KMS-11 (cell line): Measurements from ENCODE around the gene ABHD14A.
A peak's percentile ranks its signal among the peaks of the same experiment; 100 is the strongest.

ENCODE experiments used
- H2AFZ ChIP-seq: fragments of 200-600 bp; sonication (generic); 2 replicates; pipeline ENCODE4 v1.6.1; 2016; ENCODE audit warnings: antibody characterized with exemption, mixed run types, low read depth
- H3K27ac ChIP-seq: fragments of 200-600 bp; sonication (generic); 2 replicates; pipeline ENCODE4 v1.6.1; 2016; ENCODE audit warnings: mild to moderate bottlenecking, mixed run types
- H3K27me3 ChIP-seq: fragments of 200-600 bp; sonication (generic); 2 replicates; pipeline ENCODE4 v1.6.1; 2017; ENCODE audit warnings: mild to moderate bottlenecking, low read depth, mixed run types, moderate library complexity; ENCODE audit not compliant: insufficient read depth
- H3K36me3 ChIP-seq: fragments of 200-600 bp; sonication (generic); 2 replicates; pipeline ENCODE4 v1.6.1; 2017; ENCODE audit warnings: mild to moderate bottlenecking, mixed run types; ENCODE audit not compliant: insufficient read depth
- H3K4me1 ChIP-seq: fragments of 200-600 bp; sonication (generic); 2 replicates; pipeline ENCODE4 v1.6.1; 2016; ENCODE audit warnings: mild to moderate bottlenecking, low read depth, mixed run types; ENCODE audit not compliant: poor library complexity, severe bottlenecking
- H3K4me2 ChIP-seq: fragments of 200-600 bp; sonication (generic); 2 replicates; pipeline ENCODE4 v1.7.0; 2016; ENCODE audit warnings: mild to moderate bottlenecking, mixed run types
- H3K4me3 ChIP-seq: fragments of 200-600 bp; sonication (generic); IDR thresholded peaks from 2 replicates; pipeline ENCODE4 v1.6.1; 2017; ENCODE audit warnings: low read depth, low read length, mixed read lengths; ENCODE audit not compliant: insufficient read depth
- H3K79me2 ChIP-seq: fragments of 200-600 bp; sonication (generic); 2 replicates; pipeline ENCODE4 v1.6.1; 2016; ENCODE audit warnings: low read depth, mixed run types; ENCODE audit not compliant: insufficient read depth
- H3K9ac ChIP-seq: fragments of 200-600 bp; sonication (generic); 2 replicates; pipeline ENCODE4 v1.6.1; 2016; ENCODE audit warnings: mild to moderate bottlenecking, mixed run types
- H4K20me1 ChIP-seq: fragments of 200-600 bp; sonication (generic); 2 replicates; pipeline ENCODE4 v1.6.1; 2016; ENCODE audit warnings: mild to moderate bottlenecking, mixed run types; ENCODE audit not compliant: insufficient read depth
- CTCF ChIP-seq: fragments of 200-600 bp; sonication (generic); conservative IDR thresholded peaks from 2 replicates; pipeline ENCODE4 v1.6.1; 2017; ENCODE audit warnings: low read depth, mild to moderate bottlenecking, antibody characterized with exemption, low read length, moderate library complexity, mixed read lengths

Gene ABHD14A

GRCh38 chr3:51937014-51937413, 37.9 kb upstream of the ABHD14A start:
- Histone ChIP-seq H3K36me3 (no peaks in the 10 kb centered on the region), H3K4me3 (no peak overlapping the region), H3K4me2 (no peak overlapping the region), H4K20me1 (no peaks in the 10 kb centered on the region), H3K27me3 (no peaks in the 10 kb centered on the region), H3K9ac (no peak overlapping the region), H2AFZ (no peak overlapping the region), H3K79me2 (peaks cover 23% of the 10 kb centered on the region), H3K27ac (no peak overlapping the region), H3K4me1 (peaks cover 4% of the 10 kb centered on the region)
- TF ChIP-seq CTCF, result no peak

- Histone ChIP-seq H3K27me3 (no peaks in the 10 kb centered on the region), H4K20me1 (no peaks in the 10 kb centered on the region), H3K9ac (no peak overlapping the region), H3K4me1 (peaks cover 4% of the 10 kb centered on the region), H2AFZ (no peak overlapping the region), H3K27ac (no peak overlapping the region), H3K36me3 (no peaks in the 10 kb centered on the region), H3K4me3 (no peak overlapping the region), H3K79me2 (peaks cover 23% of the 10 kb centered on the region), H3K4me2 (no peak overlapping the region)
- TF ChIP-seq CTCF, result no peak
Measured at GRCh38 chr3:51937611-51938450, 37.0 kb upstream of the ABHD14A start.

DNA sequence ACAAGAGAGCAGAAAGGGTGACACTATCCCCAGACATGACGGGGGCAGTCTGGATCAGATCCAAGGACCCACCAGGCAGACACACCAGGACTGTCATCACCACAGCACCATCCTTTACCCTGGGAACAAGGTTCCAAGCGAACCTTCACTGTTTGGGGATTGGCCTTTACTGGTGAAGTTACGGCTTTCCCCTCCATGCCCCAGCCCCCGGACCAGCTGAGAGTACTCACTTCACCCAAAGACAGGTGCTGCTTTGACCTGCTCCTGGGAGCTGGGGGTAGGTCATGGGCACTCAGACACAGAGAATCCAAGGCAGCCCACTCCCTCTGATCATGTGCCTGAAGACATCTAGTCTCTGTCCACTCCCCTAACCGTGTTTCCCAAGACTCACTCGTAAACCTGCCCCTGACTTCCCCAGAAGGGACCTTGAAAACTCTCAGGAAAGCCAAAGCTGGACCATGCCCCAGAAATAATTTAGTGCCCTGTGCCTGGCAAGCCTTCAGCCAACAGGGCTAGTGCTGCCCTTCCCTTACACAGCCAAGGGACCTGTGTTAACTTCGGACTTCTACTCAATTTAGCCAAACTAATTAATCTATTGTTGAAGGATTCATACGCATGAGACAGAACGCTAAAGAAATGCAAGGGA, 36.0 kb upstream of the ABHD14A start:
- Histone ChIP-seq H3K27me3 (no peaks in the 10 kb centered on the region), H2AFZ (no peak overlapping the region), H4K20me1 (no peaks in the 10 kb centered on the region), H3K4me3 (no peak overlapping the region), H3K36me3 (no peaks in the 10 kb centered on the region), H3K4me1 (peaks cover 4% of the 10 kb centered on the region), H3K27ac (no peak overlapping the region), H3K79me2 (peaks cover 23% of the 10 kb centered on the region), H3K9ac (no peak overlapping the region), H3K4me2 (no peak overlapping the region)
- TF ChIP-seq CTCF, result no peak

DNA sequence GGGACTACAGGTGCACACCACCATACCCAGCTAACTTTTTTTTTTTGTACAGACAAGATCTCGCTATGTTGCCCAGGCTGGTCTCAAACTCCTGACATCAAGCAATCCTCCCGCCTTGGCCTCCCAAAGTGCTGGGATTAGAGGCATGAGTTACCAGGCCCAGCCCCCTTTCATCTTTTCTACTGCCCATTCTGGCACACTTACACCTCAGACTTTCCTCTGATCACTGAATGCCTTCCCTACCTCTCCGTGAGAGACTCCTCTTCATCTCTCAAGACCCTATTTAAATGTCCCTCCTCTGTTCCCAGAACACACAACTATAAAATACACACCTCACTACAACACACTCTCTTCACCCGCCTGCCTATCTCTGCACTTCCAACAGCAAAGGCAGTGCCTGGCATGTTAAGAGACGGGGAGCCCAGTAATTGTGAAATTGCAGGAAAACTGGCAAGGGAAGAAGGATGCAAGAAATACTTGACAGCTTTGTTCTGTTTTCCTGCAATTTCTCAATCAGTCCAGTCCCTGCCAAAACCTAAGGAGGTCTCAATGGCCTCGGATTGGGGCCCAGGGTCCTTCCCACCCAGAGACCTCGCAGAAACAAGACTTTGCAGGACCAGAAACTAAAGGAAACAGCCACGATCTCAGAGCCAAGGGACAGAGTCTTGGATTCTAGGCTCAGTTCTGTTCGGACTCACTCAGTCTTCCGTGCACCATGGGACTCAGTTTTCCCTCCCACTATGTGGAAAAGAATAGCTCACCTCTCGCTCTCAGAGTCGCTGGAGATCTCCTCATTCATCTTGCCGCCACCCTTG, 34.0 kb upstream of the ABHD14A start:
- no peaks in the 10 kb centered on the region for H3K36me3 ChIP-seq
- no peak overlapping the region for H3K27ac ChIP-seq
- H3K4me2 ChIP-seq, result peak overlapping the region; percentile 82
- H4K20me1 ChIP-seq, result no peaks in the 10 kb centered on the region
- no peak for TF ChIP-seq CTCF
- H3K27me3 ChIP-seq, result no peaks in the 10 kb centered on the region
- peak overlapping the region; percentile 54 for H3K4me3 ChIP-seq
- H3K9ac ChIP-seq, result peak overlapping the region; percentile 44; the same call in 1 of the 2 replicates
- peaks cover 23% of the 10 kb centered on the region for H3K79me2 ChIP-seq
- no peak overlapping the region for H2AFZ ChIP-seq
- H3K4me1 ChIP-seq, result peaks cover 4% of the 10 kb centered on the region
